Muscle layer of duodenum (tissue), 2 donors: ENCODE data around the gene OTULINL.
A peak's percentile ranks its signal among the peaks of the same experiment; 100 is the strongest.

Source experiments
- H3K27ac ChIP-seq: one replicate; pipeline ENCODE4 v1.7.0; 2013; ENCODE audit warnings: mild to moderate bottlenecking, low read length
- H3K27me3 ChIP-seq: one replicate; pipeline ENCODE4 v1.7.0; 2013; ENCODE audit warnings: low read depth, mild to moderate bottlenecking, control low read depth, low read length
- H3K36me3 ChIP-seq, 2 donors: one replicate each; pipeline ENCODE4 v1.7.0; 2013; ENCODE audit warnings: low read length in 2 of 2, control low read depth in 1 of 2, mild to moderate bottlenecking in 1 of 2; ENCODE audit not compliant: insufficient read depth in 2 of 2, control insufficient read depth in 1 of 2
- H3K4me1 ChIP-seq, 2 donors: one replicate each; pipeline ENCODE4 v1.7.0; 2013; ENCODE audit warnings: low read length in 2 of 2, mild to moderate bottlenecking in 2 of 2, control low read depth in 1 of 2, moderate library complexity in 1 of 2; ENCODE audit not compliant: insufficient read depth in 2 of 2, control insufficient read depth in 1 of 2
- H3K4me3 ChIP-seq, 2 donors: one replicate each; pipeline ENCODE4 v1.7.0; 2013; ENCODE audit warnings: low read length in 2 of 2, low read depth in 1 of 2, mild to moderate bottlenecking in 1 of 2
- H3K9me3 ChIP-seq, 2 donors: one replicate each; pipeline ENCODE4 v1.7.0; 2013; ENCODE audit warnings: low read length in 2 of 2, control low read depth in 1 of 2, mild to moderate bottlenecking in 1 of 2; ENCODE audit not compliant: control insufficient read depth in 1 of 2
- donor health status: healthy.

The OTULINL gene

DNA sequence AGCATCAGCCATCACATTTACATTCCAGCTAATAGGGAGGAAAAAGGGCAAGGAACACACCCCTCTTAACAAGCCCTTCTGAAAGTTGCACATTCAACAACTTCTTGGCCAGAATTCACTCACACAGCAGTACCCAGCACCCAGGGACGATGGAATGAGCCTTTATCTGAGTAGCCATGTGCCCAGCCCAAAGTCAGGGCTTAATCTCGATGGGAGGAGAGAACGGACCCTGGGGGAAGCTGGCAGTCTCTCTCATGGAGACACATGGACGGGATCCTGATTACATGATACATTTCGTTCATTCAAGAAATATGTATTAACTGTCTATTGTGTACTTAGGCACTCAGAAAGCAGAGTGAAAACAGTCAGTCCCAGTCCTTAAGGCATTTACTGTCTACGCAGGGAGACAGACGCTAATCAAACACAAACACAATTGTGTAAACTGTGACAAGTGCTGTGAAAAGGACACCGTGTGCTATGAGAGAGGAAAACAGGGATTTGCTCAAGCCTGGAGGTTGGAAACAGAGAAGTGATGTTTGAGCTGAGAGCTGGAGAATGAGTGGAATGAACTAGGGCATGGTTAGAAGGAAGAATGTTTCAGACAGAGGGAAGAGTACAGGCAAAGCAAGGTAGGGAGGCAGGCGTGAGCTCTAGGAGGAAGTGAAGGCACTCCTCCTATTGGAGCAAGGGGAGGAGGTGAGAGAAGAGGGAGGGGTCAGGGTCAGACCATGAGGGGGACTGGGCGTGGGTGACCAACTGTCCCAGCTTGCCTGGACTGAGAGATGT, 7.4 kb downstream of the OTULINL start:
- H3K9me3 ChIP-seq = no peaks in the 10 kb centered on the region
- no peak overlapping the region for H3K4me3 ChIP-seq
- no peaks in the 10 kb centered on the region for H3K36me3 ChIP-seq
- H3K4me1 ChIP-seq = no peaks in the 10 kb centered on the region
- no peak overlapping the region for H3K27ac ChIP-seq
- no peaks in the 10 kb centered on the region for H3K27me3 ChIP-seq

DNA sequence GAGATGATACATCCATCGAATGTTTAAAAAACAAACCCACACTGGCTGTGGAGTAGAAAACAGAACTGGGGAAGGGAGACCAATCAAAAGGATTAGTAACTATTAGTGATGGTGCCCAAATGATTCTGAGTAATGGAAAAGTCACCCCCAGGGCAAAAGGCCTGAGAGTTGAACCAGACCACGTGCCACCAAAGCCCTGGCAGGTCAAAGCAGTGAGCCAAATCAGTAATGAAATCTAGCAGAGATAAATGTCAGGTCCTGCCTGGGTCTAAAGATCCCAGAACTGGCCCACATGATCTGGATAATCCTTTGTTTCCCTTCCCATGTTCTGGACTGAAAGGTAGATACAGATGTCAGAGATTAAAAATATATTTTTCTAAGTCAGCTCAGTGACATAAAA, 9.4 kb downstream of the OTULINL start:
- Histone ChIP-seq H3K4me1 (no peaks in the 10 kb centered on the region), H3K27ac (no peak overlapping the region), H3K4me3 (no peak overlapping the region), H3K36me3 (no peaks in the 10 kb centered on the region), H3K27me3 (no peaks in the 10 kb centered on the region), H3K9me3 (no peaks in the 10 kb centered on the region)

- H3K9me3 ChIP-seq = no peaks in the 10 kb centered on the region
- no peaks in the 10 kb centered on the region for H3K27me3 ChIP-seq
- no peaks in the 10 kb centered on the region for H3K4me1 ChIP-seq
- H3K27ac ChIP-seq = no peak overlapping the region
- H3K4me3 ChIP-seq = no peak overlapping the region
- H3K36me3 ChIP-seq = no peaks in the 10 kb centered on the region
These were observed 10.0 kb downstream of the OTULINL start for GRCh38 chr5:14591548-14591947.

GRCh38 chr5:14593326-14594021, 11.9 kb downstream of the OTULINL start:
- Histone ChIP-seq H3K27me3 (no peaks in the 10 kb centered on the region), H3K4me1 (no peaks in the 10 kb centered on the region), H3K36me3 (no peaks in the 10 kb centered on the region), H3K9me3 (no peaks in the 10 kb centered on the region), H3K27ac (no peak overlapping the region), H3K4me3 (no peak overlapping the region)

DNA sequence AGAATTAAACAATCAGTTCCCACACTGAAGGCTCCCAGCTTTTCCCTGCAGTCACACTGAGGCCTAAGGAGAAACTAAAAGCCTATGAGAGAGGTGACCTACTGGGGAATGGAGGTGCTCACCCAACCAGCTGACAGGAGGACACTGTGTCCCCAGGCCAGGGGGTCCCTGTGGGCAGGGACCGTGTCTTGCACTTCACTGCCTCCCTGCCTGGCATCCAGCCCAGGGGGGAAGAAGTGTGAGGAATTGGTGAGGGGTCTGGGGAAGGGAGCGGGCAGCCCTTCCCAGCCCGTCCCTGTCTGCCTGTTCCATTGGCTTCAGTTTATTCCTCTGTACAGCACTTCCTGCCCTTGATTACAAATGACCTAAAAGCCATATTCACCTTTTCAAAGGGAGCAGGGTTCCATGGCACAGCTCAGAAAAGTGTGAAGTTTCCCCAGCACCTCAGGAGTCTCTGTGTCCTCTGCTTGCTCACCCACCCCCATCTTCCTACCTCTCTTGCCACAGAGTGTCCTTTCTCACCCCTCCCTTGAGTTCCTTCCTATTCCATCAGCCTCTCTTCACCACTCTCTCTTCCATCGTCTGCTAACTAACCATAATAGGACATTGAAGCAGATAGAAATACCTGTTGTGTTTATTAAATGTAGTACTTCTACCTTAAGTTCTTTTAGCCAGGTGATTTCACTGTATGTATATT, 12.9 kb downstream of the OTULINL start:
- H3K4me1 ChIP-seq = no peaks in the 10 kb centered on the region
- H3K27ac ChIP-seq = peak overlapping the region; percentile 32
- H3K36me3 ChIP-seq = no peaks in the 10 kb centered on the region
- no peak overlapping the region for H3K4me3 ChIP-seq
- H3K27me3 ChIP-seq = no peaks in the 10 kb centered on the region
- no peaks in the 10 kb centered on the region for H3K9me3 ChIP-seq

DNA sequence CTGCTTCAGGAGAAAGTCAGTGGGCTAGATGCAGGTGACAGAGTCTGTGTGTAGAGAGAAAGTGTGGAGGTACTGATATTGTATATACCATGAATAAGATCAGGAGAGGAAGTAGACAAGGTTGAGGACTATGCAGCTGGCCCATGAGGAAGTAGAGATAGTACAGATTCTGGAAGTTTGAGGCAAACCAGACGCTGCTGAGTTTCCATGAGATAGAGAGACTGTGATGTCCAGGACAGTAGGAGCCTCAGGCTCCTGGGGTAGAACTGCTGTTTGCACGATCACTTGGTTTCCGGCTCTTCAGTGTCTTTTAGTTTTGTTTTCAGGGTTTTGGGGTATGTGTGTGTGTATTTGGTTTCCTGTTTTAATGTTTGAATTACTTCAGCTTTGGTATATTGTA, 13.6 kb downstream of the OTULINL start:
- no peak overlapping the region for H3K27ac ChIP-seq
- no peaks in the 10 kb centered on the region for H3K9me3 ChIP-seq
- H3K4me3 ChIP-seq = no peak overlapping the region
- H3K27me3 ChIP-seq = no peaks in the 10 kb centered on the region
- H3K36me3 ChIP-seq = no peaks in the 10 kb centered on the region
- no peaks in the 10 kb centered on the region for H3K4me1 ChIP-seq

GRCh38 chr5:14595891-14596290, 14.3 kb downstream of the OTULINL start:
- Histone ChIP-seq H3K27ac (no peak overlapping the region), H3K4me3 (no peak overlapping the region), H3K4me1 (no peaks in the 10 kb centered on the region)

GRCh38 chr5:14597080-14597479, 15.5 kb downstream of the OTULINL start:
- Histone ChIP-seq H3K27ac (no peak overlapping the region), H3K9me3 (no peaks in the 10 kb centered on the region), H3K27me3 (no peaks in the 10 kb centered on the region), H3K4me3 (no peak overlapping the region), H3K4me1 (no peaks in the 10 kb centered on the region), H3K36me3 (no peaks in the 10 kb centered on the region)

More at GRCh38 chr5:14595891-14596290, 14.3 kb downstream of the OTULINL start:
- H3K27me3 ChIP-seq = no peaks in the 10 kb centered on the region
- no peaks in the 10 kb centered on the region for H3K36me3 ChIP-seq
- H3K9me3 ChIP-seq = no peaks in the 10 kb centered on the region

DNA sequence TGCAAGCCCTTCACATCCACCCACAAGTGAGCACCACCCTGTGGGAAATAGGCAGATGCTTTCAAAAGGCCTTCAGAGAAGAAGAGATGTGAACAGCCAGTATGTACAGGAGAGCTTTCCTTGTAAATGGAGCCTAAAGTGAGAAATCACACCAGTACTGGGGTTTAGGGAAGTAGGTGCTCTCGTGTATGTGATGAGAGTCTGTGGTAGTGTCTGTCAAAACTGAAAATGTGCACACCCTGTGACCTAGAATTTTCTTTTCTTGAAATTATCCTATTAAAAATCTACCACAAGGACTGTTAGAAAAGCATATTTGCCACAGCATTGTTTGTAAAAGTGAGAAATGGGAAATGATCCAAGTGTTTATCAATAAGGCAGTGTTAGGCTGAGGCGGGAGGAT, 16.6 kb downstream of the OTULINL start:
- no peak overlapping the region for H3K27ac ChIP-seq
- H3K4me1 ChIP-seq = no peaks in the 10 kb centered on the region
- no peaks in the 10 kb centered on the region for H3K9me3 ChIP-seq
- H3K27me3 ChIP-seq = no peaks in the 10 kb centered on the region
- H3K4me3 ChIP-seq = no peak overlapping the region
- H3K36me3 ChIP-seq = no peaks in the 10 kb centered on the region

- no peaks in the 10 kb centered on the region for H3K27me3 ChIP-seq
- no peaks in the 10 kb centered on the region for H3K36me3 ChIP-seq
- H3K4me3 ChIP-seq = no peak overlapping the region
- no peaks in the 10 kb centered on the region for H3K4me1 ChIP-seq
- no peaks in the 10 kb centered on the region for H3K9me3 ChIP-seq
- no peak overlapping the region for H3K27ac ChIP-seq
These were observed 18.0 kb downstream of the OTULINL start for GRCh38 chr5:14599476-14600127.

DNA sequence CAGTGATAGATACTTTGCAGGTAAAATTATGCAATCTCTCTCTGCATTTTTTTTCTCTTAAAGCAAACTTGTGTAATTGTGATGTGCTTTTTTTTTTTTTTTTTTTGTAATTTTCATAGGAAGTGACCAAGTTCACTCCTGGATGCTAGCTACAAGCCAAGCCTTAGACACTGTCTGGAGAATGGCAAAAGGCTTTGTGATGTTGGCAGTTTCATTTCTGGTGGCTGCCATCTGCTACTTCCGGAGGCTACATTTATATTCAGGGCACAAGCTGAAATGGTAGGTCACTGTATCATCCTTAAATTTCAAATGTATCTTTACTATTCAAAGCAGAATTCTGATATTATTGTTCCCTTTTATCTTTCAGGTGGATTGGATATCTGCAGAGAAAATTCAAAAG, 19.3 kb downstream of the OTULINL start:
- H3K27me3 ChIP-seq = no peaks in the 10 kb centered on the region
- no peak overlapping the region for H3K4me3 ChIP-seq
- no peak overlapping the region for H3K27ac ChIP-seq
- H3K4me1 ChIP-seq = no peaks in the 10 kb centered on the region
- H3K9me3 ChIP-seq = no peaks in the 10 kb centered on the region
- H3K36me3 ChIP-seq = no peaks in the 10 kb centered on the region
